ENCODE data around the gene ZNF138.
"Not testable (repeated sequence)": the region's sequence is repeated elsewhere in the genome, so short reads cannot be mapped to it uniquely, and the experiment has no call there.

Gene ZNF138

GRCh38 chr7:64839910-64840309 is 45.7 kb downstream of the ZNF138 start:
- no peak for DNase-seq

GRCh38 chr7:64849250-64849923 is 55.2 kb downstream of the ZNF138 start:
- no peak for DNase-seq

GRCh38 chr7:64849924-64850499 is 55.8 kb downstream of the ZNF138 start:
- DNase-seq = no peak

GRCh38 chr7:64853679-64854078 is 59.5 kb downstream of the ZNF138 start:
- DNase-seq = no peak

GRCh38 chr7:64854969-64855368 is 60.7 kb downstream of the ZNF138 start:
- DNase-seq = no peak

DNA sequence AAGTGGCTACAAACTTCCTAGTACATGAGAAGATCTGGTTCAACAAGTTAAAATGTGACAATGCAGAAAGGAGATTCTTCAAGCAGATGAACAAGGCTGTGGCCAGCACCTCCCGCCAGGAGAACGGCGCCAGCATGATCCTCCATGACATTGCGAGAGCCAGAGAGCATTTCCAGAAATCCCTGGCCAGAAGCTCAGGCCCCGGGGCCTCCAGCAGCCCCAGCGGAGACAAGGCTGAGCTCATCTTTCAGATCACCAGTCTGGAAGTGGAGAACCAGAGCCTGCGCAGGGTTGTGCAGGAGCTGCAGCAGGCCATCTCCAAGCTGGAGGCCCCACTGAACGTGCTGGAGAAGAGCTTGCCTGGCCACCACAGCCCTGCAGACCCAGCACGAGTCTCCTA is 68.8 kb downstream of the ZNF138 start:
- DNase-seq = no peak

DNA sequence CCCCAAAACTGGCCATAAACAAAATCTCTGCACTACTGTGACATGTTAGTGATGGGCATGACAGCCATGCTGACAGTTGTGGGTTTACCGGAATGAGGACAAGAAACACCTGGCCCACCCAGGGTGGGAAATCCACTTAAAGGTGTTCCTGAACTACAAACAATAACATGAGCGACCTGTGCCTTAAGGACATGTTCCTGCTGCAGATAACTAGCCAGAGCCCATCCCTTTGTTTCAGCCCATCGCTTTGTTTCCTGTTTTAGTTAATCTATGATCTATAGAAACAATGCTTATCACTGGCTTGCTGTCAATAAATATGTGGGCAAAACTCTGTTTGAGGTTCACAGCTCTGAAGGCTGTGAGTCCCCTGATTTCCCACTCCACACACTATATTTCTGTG is 69.3 kb downstream of the ZNF138 start:
- not testable (repeated sequence) for DNase-seq

GRCh38 chr7:64863969-64864368 is 69.7 kb downstream of the ZNF138 start:
- no peak for DNase-seq

DNA sequence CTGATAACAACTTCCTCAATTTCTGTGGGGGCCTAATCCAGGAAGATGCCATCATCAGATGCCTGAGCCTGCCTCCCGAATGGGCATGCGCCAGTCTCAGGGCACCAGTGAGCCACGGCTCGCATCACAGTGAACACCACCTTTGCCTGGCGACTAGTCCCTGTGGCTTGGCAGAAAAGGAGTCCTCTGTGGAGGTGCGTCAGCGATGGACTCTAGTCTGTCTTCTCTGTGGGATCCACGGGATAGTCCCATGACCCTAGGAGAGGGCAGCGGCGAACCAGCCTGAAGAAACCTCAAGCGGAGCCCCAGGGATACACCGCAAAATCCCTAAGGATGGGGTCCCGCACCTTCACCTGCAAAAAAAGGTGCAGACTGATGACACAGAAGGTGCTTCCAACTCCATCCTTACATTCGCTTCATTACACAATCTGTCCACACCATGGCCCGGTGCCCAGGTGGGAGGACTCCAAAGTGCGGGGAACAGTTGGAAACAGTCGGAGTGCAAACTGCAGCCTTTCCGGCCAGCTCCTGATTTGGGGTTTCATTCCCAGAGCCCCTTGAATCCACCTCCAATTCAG is 73.7 kb downstream of the ZNF138 start:
- no peak for DNase-seq

- no peak for DNase-seq
These were observed 74.3 kb downstream of the ZNF138 start for GRCh38 chr7:64868499-64868898.

DNA sequence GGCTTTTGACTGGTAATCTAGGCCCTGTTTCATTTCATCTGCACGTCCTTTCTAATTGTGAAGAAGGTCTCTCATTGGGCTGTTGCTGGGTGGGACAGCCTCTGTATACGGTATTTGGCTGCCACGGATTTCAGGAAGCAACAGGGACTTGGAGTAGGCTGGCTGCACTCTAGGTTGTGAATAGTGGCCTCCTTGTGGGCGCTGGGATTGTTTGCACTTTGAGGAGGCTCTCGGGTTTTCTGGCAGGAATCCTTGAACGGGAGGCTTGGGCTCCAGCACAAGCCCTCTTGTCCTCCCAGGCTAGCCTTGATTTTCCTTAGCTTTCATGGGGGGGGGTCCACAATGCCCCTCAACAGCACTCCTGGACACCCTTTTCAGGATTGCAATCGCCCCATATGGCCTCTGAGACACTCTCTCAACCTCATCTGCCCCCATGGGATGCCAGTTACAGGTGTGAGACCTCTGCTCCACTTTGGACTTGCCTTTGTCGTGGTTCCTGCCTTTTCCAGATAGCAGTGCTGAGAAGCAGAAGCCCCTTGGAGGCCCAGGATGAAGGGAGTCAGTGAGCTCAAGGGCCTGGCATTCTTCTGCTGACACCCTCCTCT is 75.0 kb downstream of the ZNF138 start:
- no peak for DNase-seq

- no peak for DNase-seq
These were observed 75.8 kb downstream of the ZNF138 start for GRCh38 chr7:64869912-64870562.

GRCh38 chr7:64870656-64871055 is 76.4 kb downstream of the ZNF138 start:
- no peak for DNase-seq

GRCh38 chr7:64871761-64872160 is 77.5 kb downstream of the ZNF138 start:
- DNase-seq = no peak

DNA sequence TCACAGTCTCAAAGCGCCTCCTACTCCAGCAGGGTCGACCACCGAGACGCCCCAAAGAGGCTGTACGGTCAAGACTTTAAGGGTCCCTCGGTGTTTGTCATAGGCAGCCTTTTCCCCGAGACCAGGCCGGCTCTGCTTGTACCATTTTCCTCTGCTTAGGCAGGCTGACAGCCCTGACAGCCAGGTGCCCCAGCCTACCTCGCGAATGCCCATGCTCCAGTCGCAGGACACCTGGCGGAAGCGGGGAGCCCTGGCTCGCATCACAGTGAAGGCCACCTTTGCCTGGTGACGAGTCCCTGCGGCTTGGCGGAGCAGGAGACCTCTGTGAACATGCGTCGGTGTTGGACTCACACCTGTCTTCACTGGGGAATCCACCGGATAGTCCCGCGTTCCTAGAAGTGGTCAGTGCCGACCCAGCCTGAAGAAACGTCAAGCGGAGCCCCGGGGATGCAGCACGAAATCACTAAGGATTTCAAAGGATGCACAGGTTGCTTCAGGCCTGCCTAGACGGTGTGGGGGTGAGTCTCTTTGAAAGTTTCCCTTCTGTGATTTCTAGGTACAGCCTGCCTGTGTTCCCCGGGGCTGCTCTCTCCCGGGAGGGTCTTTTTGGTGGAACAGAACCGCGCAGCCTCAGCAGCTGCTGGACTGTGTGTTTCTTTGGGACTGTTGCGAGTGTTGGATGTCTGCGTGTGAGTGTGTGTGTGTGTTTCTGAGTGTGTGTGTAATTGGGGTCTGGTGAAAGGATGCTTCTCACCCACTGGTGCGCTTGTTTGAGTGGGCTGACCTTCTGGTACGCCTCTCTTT is 78.3 kb downstream of the ZNF138 start:
- no peak for DNase-seq

DNA sequence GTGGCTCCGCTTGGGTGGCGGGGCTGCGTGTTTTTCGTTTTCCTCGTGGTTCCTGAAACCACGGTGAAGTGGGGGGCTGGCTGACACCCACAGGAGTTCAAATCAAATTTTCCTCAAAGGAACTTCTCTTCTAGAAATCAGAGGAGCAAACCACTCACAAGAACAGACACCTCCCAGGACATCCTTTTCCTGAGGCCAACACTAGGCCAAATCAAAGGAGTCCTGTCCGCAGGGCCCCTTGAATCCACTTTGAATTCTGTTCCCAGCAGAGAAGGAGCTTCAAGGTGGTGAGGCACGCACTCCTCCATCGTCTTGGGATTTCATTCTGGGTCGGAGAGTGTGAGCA is 78.9 kb downstream of the ZNF138 start:
- DNase-seq = no peak

DNA sequence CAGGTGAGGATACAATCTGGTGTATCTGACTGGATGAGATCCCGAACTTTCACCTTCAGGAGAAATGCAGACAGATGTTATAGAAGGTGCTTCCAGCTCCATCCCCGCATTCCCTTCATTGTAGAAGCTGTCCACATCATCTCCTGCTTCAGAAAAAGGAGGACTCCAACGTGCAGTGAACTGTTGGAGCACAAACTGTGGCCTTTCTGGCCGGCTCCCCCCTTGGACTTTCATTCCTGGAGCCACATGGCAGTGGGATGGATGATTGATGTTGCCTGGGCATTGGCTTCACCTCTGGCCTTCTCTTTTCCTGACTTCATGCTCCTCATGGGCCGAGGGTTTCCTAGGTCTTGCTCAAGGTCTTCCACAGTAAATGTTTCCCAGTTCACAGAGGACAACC is 79.3 kb downstream of the ZNF138 start:
- DNase-seq = no peak

- DNase-seq = no peak
These were observed 79.9 kb downstream of the ZNF138 start for GRCh38 chr7:64874114-64874513.

DNA sequence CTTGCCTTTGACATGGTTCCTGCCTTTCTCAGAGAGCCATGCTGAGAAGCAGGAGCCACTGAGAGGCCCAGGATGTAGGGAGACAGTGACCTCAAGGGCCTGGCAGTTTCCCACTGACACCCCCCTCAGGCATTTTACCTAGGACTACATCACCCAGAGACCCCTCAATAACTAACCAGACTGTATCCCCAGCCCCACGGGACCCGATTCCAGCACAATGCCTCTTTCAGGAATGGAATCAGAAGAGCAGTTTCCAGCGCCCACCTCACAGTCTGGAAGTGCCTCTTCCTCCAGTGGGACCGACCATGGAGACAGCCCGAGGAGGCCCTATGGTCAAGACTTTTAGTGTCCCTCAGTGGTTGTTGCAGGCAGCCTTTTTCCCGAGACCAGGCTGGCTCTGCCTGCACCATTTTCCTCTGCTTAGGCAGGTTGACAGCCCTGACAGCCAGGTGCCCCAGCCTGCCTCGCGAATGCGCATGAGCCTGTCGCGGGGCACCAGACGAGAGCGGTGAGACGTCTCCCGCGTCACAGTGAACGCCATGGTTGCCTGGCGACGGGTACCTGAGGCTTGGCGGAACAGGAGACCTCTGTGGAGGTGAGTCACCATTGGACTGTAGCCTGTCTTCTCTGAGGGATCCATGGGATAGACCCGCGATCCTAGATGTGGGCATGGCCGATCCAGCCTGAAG is 80.5 kb downstream of the ZNF138 start:
- no peak for DNase-seq

GRCh38 chr7:64875258-64875657 is 81.0 kb downstream of the ZNF138 start:
- no peak for DNase-seq

DNA sequence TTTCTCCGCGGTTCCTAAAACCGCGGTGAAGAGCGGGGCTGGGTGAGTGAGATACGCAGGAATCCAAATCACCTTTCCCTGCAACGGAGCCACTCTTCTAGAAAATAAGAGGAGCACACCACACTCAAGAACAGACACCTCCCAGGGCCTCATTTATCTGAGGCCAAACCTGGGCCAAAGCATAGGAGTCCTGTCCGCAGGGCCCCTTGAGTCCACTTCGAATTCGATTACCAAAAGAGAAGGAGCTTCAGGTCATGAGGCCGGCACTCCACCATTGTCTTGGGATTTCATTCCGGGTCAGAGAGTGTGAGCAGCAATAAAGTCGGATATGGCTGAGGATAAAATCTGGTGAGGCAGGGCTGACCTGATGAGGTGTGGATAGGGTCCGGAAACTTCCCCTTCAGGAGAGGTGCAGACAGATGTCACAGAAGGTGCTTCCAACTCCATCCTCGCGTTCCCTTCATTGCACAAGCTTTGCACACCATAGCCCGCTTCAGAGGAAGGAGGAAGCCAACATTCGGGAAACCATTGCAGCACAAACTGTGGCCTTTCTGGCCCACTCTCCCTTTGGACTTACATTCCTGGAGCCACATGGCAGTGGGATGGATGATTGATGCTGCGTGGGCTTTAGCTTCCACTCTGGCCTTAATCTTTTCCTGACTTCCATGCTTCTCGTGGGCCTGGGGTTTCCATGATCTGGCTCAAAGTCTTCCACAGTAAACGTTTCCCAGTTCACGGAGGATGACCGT is 81.6 kb downstream of the ZNF138 start:
- DNase-seq = no peak

Measured in activated CD8-positive, alpha-beta memory T cell treated with anti-CD3 and anti-CD28 coated beads, Interleukin-2, amount 50 U/mL, for 48 hours (primary cell).